ENCODE measurements around the gene ANKRD53.

- TF ChIP-seq CTCF (IDR thresholded peaks at IDR 0.05; ENCODE audit: insufficient read depth, low read length, poor library complexity, severe bottlenecking) (no peak), EZH2phosphoT487 (conservative IDR thresholded peaks at IDR 0.05; ENCODE audit: low read length) (no peak)
Measured at GRCh38 chr2:70986499-70987189, 8.2 kb downstream of the ANKRD53 start.
